HG03280 (cell line): ENCODE measurements around the gene TMEM135.
"Not testable (repeated sequence)": the region's sequence is repeated elsewhere in the genome, so short reads cannot be mapped to it uniquely, and the experiment has no call there.

Experiments
- ATAC-seq: cut with Tn5 transposase; IDR thresholded peaks from one replicate; pipeline ENCODE4 v1.9.1; 2021; ENCODE audit warnings: mild to moderate bottlenecking, moderate library complexity; ENCODE audit not compliant: unreplicated experiment

TMEM135 gene

DNA sequence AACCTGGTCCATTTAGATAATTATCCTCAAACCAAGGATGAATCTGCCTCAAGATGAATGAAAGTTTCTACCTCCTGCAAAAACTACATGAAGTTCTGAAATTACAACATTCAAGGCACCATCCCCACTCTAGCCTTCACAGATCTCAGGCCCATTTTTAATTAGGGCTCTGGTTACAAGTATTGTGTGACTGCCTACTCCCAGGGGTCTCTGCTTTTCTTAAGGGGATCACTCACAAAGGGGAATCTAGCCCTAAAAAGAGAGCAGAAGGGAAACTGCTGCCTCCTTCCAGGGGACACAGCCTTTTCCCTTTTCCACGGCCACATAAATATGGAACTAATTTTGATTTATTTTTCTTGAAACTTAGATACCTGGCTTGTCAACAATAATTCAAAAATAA, 17.4 kb upstream of the TMEM135 start:
- ATAC-seq: no peak

DNA sequence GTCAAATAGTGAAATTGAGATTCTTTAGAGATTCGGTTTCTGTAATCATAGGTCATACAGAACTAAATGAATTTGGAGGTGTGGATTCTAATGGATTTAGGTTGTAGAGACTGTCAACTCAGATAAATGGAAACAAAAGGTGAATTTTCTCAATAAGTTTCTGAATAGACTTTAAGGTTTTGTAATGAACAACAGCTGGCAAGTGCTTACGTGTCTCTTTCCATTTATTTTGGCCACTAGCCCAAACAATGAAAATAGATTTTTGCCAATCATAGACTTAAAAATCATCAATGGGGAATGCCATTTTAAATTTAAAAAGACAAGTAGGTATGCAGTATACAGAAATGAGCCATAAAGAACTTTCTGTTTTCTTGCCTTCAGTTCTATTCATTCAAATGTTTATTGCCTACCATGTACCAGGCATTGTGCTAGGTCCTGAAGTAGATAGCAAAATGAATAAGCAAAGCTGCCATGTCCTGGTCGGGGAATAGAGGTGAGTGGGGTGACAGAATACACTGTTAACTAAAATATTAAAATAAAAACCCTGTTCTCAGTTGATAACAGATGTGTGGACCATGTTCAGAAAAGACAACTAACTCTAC, 16.9 kb upstream of the TMEM135 start:
- no peak for ATAC-seq

DNA sequence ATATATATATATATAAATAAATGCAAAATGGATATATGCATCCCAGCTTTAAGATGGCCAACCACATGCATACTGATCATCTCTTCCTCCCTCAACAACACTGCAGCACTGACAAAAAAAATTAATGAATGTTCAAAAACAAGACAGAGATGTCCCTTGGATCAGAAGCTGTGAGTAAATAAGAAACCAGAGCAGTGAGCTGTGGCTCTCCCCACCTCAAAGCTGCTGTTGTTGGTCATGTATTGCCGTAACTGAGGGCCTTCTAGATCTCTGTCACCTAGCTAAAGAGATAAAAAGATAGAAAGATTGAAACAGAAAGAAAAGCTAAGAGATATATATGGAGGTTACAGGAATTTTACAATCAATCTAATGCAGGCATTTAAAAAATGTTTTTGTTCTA, 15.5 kb upstream of the TMEM135 start:
- ATAC-seq: no peak

DNA sequence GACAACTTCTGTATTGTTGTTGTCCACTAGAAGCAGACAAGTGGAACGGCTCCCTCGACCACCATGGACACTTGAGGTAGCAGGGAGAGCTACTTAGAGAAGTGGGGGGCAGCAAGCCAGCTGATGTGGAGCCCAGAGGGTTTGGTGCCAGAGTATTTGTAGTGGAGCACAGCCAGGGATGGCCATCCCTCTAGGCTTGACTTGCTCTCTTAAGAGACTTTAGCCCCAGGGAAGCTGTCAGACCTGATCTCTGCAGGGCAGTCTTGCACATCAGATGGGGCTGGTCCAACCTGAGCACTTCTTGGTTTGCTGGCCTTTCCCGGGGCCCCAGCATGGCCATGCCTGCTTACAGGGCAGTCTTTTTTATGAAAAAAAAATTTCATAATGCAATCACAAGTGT, 15.0 kb upstream of the TMEM135 start:
- no peak for ATAC-seq

DNA sequence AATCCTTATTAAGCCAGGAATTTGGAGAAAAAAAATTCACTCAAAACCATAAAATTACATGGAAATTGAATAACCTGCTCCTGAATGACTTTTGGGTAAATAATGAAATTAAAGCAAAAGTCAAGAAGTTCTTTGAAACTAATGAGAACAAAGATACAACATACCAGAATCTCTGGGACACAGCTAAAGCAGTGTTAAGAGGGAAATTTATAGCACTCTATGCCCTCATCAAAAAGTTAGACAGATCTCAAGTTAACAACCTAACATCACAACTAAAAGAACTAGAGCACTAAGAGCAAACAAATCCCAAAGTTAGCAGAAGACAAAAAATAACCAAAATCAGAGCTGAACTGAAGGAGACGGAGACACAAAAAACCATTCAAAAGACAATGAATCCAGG, 11.3 kb upstream of the TMEM135 start:
- not testable (repeated sequence) for ATAC-seq

DNA sequence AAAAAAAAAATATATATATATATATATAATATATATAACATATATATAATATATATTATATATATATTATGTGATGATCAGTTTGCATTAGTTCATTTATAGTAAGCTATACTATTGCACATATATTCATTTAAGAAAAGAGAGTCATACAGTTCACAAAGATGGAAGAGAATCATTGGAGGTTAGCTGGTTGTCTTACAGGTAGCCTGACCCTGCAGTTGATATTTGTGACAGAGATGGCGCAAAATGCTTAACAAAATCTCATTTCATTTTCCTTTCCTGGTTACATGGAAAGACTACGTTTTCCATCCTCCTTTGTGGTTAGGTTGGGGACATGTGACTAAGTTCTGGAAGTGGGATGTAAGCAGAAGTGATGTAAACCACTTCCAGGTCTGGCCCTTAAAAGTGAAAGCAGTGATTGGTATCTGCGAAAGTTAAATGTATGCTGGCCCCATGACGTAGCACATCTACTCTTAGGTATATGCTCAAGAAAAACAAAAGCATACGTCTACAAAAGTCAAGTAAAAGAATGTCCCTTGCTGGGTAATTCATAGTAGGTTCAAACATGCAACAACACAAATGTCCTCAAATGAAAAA, 7.2 kb upstream of the TMEM135 start:
- peak; percentile 58 for ATAC-seq

DNA sequence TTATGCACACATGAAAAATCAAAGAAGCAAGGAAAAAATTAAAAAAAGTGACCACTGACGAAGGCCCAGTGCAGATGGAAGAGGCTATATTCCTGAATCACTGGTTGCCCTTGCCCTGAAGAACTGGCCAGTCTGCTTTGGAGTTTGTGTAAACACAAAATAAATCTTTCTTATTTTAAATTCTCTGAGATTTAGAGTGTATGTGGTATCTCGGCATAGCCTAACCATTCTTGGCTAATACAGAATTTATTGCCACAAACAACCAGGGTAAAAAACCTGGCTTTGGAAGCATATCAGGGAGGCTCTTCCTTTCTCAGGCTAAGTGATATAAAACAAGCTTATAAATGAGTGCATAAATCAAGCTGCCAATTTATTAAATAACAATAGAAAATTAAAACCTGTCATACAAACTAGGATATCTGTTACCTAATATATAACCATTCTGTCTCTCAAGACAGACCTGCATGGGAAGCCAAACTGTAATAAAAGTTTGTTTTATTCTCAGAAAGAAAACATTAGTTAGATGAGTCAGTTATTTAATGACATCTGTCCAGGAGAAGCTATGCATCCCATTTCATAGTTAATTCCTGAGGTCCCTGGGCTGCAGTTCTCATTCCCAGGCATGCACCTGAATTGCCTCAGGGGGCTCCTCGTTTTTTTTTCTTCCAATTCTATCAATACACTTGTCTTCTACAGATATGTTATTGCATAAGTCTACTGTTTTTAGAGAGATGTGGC, 6.1 kb upstream of the TMEM135 start:
- ATAC-seq: no peak

DNA sequence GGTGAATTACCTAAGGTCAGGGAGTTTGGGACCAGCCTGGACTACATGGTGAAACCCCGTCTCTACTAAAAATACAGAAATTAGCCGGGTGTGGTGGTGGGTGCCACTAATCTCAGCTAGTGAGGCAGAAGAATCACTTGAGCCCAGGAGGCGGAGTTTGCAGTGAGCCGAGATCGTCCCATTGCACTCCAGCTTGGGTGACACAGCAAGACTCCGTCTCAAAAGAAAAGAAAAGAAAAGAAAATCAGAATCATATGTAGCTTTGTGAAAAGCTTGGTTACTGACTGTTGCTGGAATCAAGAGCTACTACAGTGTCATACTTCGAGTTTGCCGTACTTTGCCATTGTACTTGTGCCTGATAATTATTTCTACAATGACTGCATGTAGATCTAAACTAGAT, 4.2 kb upstream of the TMEM135 start:
- no peak for ATAC-seq

DNA sequence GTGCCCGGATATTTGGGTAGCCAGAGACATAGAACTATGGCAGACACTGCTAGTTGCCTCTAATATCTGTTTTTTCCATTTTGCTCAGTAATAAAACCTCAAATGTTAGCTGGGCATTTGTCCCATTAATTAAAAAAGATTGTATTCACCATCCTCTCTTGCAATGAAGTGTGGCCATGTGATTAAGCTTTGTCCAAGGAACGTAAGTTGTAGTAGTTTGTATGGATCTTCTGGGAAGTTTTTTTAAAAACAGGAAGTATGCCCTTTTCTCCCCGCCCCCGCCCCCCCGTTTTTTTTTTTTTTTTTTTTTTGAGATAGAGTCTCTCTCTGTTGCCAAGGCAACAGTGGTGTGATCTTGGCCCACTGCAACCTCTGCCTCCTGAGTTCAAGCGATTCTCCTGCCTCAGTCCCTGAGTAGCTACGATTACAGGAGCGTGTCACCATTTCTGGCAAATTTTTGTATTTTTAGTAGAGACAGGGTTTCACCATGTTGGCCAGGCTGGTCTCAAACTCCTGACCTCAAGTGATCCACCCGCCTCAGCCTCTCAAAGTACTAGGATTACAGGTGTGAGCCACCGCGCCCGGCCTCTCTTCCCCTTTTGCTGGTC, 1.7 kb upstream of the TMEM135 start:
- ATAC-seq: no peak

DNA sequence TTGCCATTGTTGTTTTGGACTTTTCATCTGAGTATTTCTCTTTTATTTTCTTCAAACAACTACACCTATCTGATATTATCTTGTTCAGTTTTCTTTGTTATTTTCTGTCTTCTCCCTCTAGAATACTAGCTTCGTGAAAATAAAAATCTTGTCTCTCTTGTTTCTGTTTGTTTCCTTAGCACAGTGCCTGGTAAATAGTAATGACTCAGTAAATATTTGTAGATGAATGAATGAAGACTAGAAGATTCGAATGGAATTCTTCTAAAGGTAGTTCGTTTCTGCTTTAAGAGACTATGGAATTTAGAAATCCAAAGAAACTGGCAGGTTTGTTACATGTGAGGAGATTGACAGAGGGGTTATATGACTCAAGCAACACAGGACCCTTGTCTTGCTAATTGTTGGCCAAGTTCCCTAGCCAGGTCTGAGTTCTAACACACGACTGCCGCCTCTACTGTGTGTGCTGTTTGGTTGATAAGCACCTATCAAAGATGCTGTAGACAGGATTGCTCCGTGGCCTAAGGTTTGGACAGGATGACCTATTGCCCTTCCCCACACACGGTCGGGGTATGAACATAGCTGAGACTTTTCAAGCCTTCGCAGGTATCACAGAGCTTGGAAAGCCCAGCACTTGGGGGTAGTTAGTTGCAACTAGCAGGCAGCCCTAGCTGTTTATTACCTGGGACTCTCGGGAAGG, 831 bp upstream of the TMEM135 start:
- ATAC-seq: peak; percentile 4

DNA sequence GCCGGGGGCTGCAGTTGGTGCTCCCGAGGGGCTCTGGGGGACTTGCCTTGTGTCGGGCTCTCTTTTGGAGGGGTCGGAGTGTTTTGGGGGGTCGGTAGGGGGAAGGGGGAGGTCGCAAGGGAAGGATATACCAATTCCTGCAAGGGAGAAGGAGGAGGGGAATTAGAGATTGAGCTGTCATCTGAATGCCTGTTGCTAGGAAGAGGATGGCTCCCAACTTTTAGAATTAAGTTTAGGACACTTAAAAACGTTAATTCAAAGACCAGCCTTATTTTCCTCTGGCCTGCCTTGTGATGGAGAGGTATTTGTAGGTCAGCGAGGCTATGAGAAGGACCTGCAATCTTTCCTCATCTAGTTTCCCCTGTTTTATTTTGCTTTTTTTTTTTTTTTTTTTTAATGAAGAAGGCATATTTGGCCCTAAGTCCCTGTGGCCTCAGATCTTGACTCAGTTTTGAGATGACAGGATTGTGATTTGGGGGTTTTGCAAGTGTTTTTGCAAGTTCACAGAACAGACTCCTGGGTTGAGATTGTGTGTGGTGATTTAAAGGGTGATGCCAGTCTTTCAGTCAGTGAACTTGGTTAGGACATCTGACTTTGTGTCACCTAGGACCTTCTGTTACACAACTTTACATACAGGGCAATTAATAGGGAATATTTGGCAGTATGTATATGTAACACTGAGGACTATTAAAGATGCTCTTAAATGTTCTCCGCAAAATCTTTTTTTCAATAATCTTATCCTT, 672 bp downstream of the TMEM135 start:
- no peak for ATAC-seq

DNA sequence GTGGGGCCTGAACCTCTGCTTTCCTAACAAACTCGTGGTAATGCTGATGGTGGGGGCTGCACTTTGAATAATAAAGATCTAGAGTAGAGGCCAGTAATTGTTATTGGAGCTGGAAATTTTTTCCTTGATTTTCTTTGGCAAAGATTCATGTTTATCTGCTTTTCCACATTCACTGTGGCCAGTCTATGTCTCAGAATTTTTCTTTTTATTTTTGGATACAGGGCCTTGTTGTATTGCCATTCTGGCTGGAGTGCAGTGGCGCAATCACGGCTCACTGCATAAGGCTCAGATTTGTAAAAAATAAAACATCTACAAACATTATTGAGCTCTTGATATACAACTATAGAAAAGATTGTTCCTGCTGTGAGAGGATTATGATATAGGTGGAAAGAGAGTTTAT, 1.6 kb downstream of the TMEM135 start:
- ATAC-seq: no peak

DNA sequence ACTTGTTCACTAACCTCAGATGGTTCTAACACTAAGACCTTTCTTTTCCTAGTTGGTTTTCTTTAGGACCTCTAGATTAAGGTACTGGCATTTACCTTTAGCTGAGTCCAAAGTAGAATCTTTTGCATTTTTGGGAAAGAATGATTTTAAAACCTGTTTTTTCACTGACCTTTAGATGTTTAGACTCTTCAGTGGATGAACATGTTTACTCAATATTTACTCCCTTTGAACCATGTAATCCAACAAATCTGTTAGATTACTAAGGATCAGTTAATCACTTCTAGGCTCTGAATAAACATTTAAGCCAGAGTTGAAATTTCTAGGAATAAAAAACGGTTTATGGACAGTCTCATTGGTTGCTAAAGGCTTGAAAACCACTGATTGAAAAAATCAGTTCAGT, 6.2 kb downstream of the TMEM135 start:
- ATAC-seq: no peak

DNA sequence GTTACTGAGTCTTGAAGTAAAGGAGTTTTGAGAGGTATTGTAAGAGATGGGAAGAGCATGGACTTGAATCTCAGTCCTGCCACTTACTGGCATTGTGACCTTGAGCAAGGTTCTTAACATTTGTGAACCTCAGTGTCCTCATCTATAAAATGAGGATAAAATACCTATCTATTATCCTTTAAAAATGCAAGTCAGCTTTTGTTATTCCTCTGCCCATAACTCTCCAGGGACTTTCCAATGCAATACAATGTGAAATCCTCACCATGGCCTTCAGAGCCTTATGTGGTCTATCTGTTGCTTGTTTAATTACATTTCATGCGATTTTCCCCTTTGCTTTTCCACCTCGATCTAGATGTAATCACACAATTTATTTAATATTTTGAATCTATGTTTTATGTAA, 9.1 kb downstream of the TMEM135 start:
- no peak for ATAC-seq

DNA sequence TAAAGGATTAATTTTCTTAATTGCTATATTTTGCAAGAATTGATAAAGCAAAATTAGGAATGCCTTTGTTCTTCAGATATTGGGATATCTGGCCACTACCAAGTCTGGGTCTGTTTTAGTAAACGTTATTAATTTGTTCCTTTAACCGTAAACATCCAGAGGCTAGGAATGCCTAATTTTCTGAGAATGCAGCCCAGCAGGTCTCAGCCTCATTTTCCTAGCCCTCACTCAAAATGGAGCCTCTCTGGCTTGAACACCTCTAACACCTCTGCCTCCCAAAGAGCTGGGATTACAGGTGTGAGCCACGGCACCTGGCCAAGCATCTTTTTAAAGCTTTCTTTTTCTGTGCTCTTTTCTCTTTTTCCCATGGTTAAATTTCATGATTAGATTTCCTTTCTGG, 18.4 kb downstream of the TMEM135 start:
- ATAC-seq: no peak

DNA sequence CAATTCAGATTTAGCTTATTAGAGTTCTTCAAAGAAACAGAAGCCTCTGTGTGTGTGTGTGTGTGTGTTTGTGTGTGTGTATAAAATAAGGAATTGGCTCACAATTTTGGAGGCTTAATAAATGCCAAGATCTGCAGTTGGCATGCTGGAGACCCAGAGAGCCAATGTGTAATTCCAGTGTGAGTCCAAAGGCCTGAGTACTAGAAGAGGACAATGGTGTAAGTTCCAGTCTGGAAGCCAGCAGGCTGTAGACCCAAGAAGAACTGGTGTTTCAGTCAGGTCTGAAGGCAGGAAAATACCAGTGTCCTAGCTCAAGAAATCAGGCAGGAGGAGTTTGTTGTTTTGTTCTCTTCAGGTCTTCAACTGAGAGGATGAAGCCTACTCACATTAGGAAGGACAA, 20.0 kb downstream of the TMEM135 start:
- no peak for ATAC-seq

DNA sequence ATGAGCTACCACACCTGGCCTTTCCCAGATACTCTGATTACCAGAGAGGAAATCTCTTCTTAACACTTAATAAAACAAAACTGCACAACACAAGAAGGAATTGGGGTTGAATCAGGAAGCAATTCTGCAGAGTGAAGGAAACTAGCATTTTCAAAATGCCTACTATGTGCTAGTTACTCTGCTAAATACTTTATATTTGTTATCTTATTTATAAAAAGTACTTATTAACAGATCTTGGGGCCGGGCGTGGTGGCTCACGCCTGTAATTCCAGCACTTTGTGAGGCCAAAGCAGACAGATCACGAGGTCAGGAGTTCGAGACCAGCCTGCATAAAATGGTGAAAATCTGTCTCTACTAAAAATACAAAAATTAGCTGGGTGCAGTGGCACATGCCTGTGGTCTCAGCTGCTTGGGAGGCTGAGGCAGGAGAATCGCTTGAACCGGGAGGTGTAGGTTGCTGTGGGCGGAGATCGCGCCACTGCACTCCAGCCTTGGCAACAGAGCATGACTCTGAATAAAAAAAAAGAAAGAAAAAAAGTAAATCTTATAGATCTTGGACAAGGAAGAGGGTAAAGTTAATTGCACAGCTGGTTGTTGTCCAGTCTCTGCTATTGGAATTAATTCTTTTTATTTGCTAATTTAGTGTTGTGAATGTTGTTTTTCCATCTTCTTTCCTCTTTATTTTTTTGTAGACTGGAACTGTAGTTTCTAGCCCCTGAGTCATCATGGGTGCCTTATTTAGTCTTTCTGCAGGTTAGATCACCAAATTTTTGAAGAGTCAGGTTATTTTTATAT, 22.1 kb downstream of the TMEM135 start:
- ATAC-seq: no peak

DNA sequence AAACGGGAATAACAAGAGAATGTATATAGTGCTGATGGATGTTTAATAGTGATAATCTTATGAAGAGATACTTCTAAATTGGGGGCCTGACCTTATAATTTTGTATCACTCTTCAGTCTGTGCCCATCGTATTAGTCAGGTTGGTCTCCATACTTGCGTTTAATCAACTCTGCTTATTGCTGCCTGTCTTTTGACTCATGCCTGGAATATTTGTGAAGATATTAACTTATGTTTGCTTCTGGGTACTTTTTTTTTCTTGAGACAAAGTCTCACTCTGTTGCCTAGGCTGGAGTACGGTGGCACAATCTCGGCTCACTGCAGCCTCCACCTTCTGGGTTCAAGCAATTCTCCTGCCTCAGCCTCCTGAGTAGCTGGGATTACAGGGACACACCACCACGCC, 24.0 kb downstream of the TMEM135 start:
- no peak for ATAC-seq

DNA sequence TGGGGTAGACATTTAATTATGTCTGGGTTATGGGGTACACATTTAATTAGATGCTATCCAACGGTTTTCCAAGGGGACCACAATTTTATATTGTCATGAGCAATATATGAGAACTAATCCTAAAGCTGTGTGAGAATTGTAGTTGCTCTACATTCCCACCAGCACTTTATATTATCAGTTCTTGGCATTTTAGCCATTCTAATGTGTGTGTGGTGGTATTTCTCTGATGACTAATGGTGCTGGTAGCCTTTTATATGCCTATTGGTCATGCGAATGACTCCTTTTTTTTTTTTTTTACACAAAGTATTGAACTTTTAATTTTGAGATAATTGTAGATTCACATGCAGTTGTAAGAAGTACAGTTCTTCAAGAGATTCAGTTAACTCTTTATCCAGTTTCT, 26.2 kb downstream of the TMEM135 start:
- ATAC-seq: no peak

DNA sequence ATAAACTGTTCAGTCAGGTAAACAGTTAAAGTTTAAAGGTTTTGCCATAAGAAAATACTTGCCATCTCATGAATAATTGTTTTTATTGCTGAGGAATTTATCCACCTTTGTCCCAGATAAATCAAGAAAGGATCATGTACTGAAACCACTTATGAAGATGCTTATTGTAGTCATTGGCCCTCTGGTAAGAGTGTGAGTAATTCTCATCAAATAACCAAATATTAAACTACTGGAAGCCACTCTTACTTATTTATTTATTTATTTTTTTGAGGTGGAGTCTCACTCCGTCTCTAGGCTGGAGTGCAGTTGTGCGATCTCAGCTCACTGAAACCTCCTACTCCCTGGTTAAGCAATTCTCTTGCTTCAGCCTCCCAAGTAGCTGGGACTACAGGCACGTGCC, 35.1 kb downstream of the TMEM135 start:
- no peak for ATAC-seq
